Adrenal gland (tissue), 12 donors: Measurements from ENCODE around the gene DSG2. TPM values are rescaled to one million over a fixed set of nuclear protein-coding genes. Genes with fewer than 3 reads are reported as not detected.
A peak's percentile ranks its signal among the peaks of the same experiment; 100 is the strongest.
"Not testable (repeated sequence)": the region's sequence is repeated elsewhere in the genome, so short reads cannot be mapped to it uniquely, and the experiment has no call there.

Experiments used
- DNase-seq, 7 donors: peaks; one replicate each; pipeline ENCODE4 v3.0.0-alpha.2; 2019 to 2020
- H3K27ac ChIP-seq, 5 donors: fragments of 200-600 bp; sonication (generic) in 4 of 5; 1 replicate in 3 of 5; 2 replicates in 2 of 5; pipeline versions ENCODE4 v1.5.1 to v1.8.0; 2016 to 2020; ENCODE audit warnings: mild to moderate bottlenecking in 1 of 5
- H3K27me3 ChIP-seq: fragments of 200-600 bp; 2 replicates; pipeline ENCODE4 v1.8.0; 2021
- H3K36me3 ChIP-seq, 2 donors: fragments of 200-600 bp; replicated peaks in 1 of 2; 1 replicate in 1 of 2; 2 replicates in 1 of 2; pipeline versions ENCODE4 v1.5.1 to v1.8.0; 2018 to 2022
- H3K4me1 ChIP-seq, 2 donors: fragments of 200-600 bp; replicated peaks in 1 of 2; 1 replicate in 1 of 2; 2 replicates in 1 of 2; pipeline versions ENCODE4 v1.5.1 to v1.8.0; 2018 to 2021
- H3K4me3 ChIP-seq, 4 donors: fragments of 200-600 bp; sonication (generic) in 3 of 4; one replicate each; pipeline ENCODE4 v1.5.1; 2016 to 2018
- H3K9me3 ChIP-seq, 3 donors: fragments of 200-600 bp; sonication (generic) in 1 of 3; replicated peaks in 1 of 3; 1 replicate in 2 of 3; 2 replicates in 1 of 3; pipeline versions ENCODE4 v1.5.1 to v1.8.0; 2016 to 2021
- CTCF ChIP-seq, 6 experiments: fragments of 450-650 bp in 4 of 6; fragments of 200-600 bp in 2 of 6; sonication (generic) in 1 of 6; IDR thresholded peaks; 1 replicate in 5 of 6; 2 replicates in 1 of 6; pipeline versions ENCODE4 v1.5.1 to v1.8.0; 2016 to 2021; ENCODE audit warnings: antibody characterized with exemption in 6 of 6, mild to moderate bottlenecking in 2 of 6, moderate library complexity in 1 of 6
- POLR2A ChIP-seq, 2 donors: fragments of 450-650 bp; IDR thresholded peaks; one replicate each; pipeline ENCODE4 v1.6.1; 2017; ENCODE audit warnings: antibody characterized with exemption in 2 of 2, mild to moderate bottlenecking in 2 of 2, moderate library complexity in 1 of 2
- WGBS, 4 donors: extraction: QIAGEN DNeasy Blood & Tissue Kit in 2 of 4; methylation state at CpG; one replicate each; pipeline versions ENCODE4 v1.1.5 to v1.1.7; 2013 to 2017; 5-methylcytosine and 5-hydroxymethylcytosine counted together
- intact Hi-C, 2 donors: fragments of 100-400 bp; cut with DNase I; formaldehyde crosslinking; loops; one replicate each; pipeline versions ENCODE4 v1.14.1 to v1.15.0; 2022 to 2023
- polyA plus RNA-seq, 3 donors: library from polyadenylated mRNA; stranded (reverse); fragments of 200-250 nt in 2 of 3; fragments of 350-450 nt in 1 of 3; fragmentation: Illumina TruSeq in 1 of 3; extraction: RNeasy Lipid Tissue Mini Kit (QIAGEN cat#74804) in 1 of 3; gene quantifications; one replicate each; pipeline ENCODE4 v1.2.3, GENCODE V29; 2013 to 2014
- total RNA-seq, 9 donors: library from RNA; depleted of rRNA in 4 of 9; stranded (reverse); fragments of >200 nt in 4 of 9; fragments of 120-200 nt in 1 of 9; fragmentation: NEBNext Ultra II Directional in 1 of 9; extraction: Animal tissue kit (Norgen Biotek cat#: 25700) in 1 of 9; gene quantifications; one replicate each; pipeline versions ENCODE4 v1.1.0 to v1.2.4, GENCODE V29; 2013 to 2023
- donor health status: healthy with polysubstance abuse.
- donor health status: Bipolar disorder and iron deficiency.
- donor health status: DM: yes; HTN: yes; CAD: no.
- donor health status: DM: no; HTN: no; CAD: no.
- donor health status: DM: no; HTN: no; CAD: no.
- donor health status: DM: yes; HTN: yes; CAD: no.

The DSG2 gene
- total and polyA plus RNA-seq, 12 donors = 0.32 to 6.8 (median 2.1) TPM

DNA sequence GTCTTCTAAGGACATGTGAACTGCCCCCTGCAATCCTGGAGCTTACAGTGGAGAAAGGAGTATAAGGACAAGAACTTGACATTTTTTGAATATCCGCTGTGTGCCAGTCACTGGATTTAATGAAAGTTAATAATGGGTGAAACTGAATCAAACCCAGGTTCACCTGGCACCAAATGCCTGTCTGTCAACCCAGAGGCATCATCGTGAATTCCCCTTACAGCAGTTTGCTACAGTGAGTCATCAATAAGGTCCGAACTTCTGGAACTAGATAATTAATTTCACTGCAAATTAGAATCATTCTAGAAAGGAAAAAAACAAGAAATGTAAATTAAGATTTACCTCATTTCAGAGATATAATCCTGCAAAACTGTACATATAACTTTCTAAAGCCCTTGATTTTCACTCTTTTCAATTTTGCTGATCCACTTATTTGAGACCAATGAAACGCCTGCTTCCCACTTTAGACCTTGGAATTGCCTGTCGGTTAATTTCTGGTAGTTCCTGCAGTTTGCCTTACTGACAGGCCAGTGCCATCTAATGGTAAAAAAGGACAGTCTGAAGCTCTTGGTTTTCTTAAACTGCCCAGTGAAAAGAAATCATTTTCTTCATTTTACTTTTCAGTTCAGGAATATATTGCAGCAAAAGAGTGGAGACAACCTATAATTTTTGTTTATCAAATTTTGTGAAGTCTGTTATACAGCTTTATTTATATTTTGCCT lies 8.2 kb downstream of the DSG2 start:
- WGBS, 4 donors = 43 to 53% (median 48%) methylated on average over 5 of the region's 5 CpGs
- intact Hi-C loops = no loop called here
- Histone ChIP-seq H3K27ac (no peak overlapping the region), H3K27me3 (peaks cover 2% of the 10 kb centered on the region), H3K4me1 (no peaks in the 10 kb centered on the region), H3K4me3 (no peak overlapping the region), H3K36me3 (no peaks in the 10 kb centered on the region), H3K9me3 (no peaks in the 10 kb centered on the region)
- peak in 4 of 6 experiments; percentile 19 to 43 (median 28) for TF ChIP-seq CTCF (IDR thresholded peaks at IDR 0.05)
- no peak for TF ChIP-seq POLR2A (IDR thresholded peaks at IDR 0.05)
- DNase-seq = peak in 1 of 7 donors; percentile 7

- intact Hi-C loops, H3K4me1 ChIP-seq, H3K27me3 ChIP-seq, H3K4me3 ChIP-seq, H3K27ac ChIP-seq, DNase-seq, H3K36me3 ChIP-seq, H3K9me3 ChIP-seq: not testable (repeated sequence)
- 88 to 94% (median 92%) methylated on average over 2 of the region's 2 CpGs for WGBS, 4 donors
Observed at GRCh38 chr18:31507124-31507523, 9.1 kb downstream of the DSG2 start.

GRCh38 chr18:31508781-31509180 lies 10.8 kb downstream of the DSG2 start:
- no peaks in the 10 kb centered on the region for H3K9me3 ChIP-seq
- no peak overlapping the region for H3K4me3 ChIP-seq
- H3K27ac ChIP-seq = no peak overlapping the region
- DNase-seq = no peak
- WGBS, 4 donors = 40 to 55% (median 47%) methylated on average over 1 of the region's 1 CpG
- intact Hi-C loops = no loop called here
- peaks cover 4% of the 10 kb centered on the region for H3K27me3 ChIP-seq
- TF ChIP-seq POLR2A (IDR thresholded peaks at IDR 0.05) (no peak), CTCF (IDR thresholded peaks at IDR 0.05) (no peak)
- H3K4me1 ChIP-seq = no peaks in the 10 kb centered on the region
- H3K36me3 ChIP-seq = no peaks in the 10 kb centered on the region

DNA sequence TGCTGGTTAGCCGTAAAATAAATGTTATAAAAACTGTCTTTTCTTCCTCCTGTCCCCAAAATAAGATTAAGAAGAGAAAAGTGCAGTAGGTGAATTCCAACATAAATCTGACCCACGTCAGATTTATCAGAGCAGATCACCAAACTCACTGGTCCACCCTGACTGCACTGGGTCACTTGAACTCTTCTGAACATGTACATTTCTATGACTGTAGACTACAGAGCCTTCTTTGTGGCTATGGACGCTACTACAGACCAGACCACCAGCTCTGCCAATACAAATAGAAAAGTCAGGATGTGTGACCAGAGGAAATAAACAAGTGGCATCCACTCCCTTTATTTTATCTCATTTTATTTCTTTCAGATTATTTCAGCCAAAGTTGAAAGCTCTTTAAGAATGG lies 11.6 kb downstream of the DSG2 start:
- no peak for DNase-seq
- Histone ChIP-seq H3K36me3 (no peaks in the 10 kb centered on the region), H3K9me3 (no peaks in the 10 kb centered on the region), H3K4me3 (no peak overlapping the region), H3K4me1 (no peaks in the 10 kb centered on the region), H3K27me3 (peaks cover 4% of the 10 kb centered on the region), H3K27ac (no peak overlapping the region)
- intact Hi-C loops = no loop called here
- WGBS, 4 donors = 65 to 79% (median 71%) methylated on average over 3 of the region's 3 CpGs
- TF ChIP-seq POLR2A (IDR thresholded peaks at IDR 0.05) = no peak
- no peak for TF ChIP-seq CTCF (IDR thresholded peaks at IDR 0.05)

- Histone ChIP-seq H3K27ac (no peak overlapping the region), H3K4me3 (no peak overlapping the region), H3K27me3 (peaks cover 4% of the 10 kb centered on the region), H3K36me3 (no peaks in the 10 kb centered on the region), H3K9me3 (no peaks in the 10 kb centered on the region), H3K4me1 (no peaks in the 10 kb centered on the region)
- intact Hi-C loops = no loop called here
- no peak for DNase-seq
- TF ChIP-seq POLR2A (IDR thresholded peaks at IDR 0.05) = no peak
- TF ChIP-seq CTCF (IDR thresholded peaks at IDR 0.05) = no peak
Observed at GRCh38 chr18:31510319-31510718, 12.3 kb downstream of the DSG2 start.
